MM.1S (cell line): ENCODE measurements around the gene KRTCAP3.
A peak's percentile ranks its signal among the peaks of the same experiment; 100 is the strongest.

Experiments used
- DNase-seq: peaks from one replicate; pipeline ENCODE4 v3.0.0-alpha.2; 2015
- H2AFZ ChIP-seq: fragments of 300-600 bp; sonication (generic); 2 replicates; pipeline ENCODE4 v1.6.0; 2016; ENCODE audit warnings: antibody characterized with exemption, low read length
- H3F3A ChIP-seq: fragments of 300-600 bp; sonication (generic); 2 replicates; pipeline ENCODE4 v1.6.1; 2016; ENCODE audit warnings: mild to moderate bottlenecking, antibody characterized with exemption, low read length, moderate library complexity, mixed read lengths; ENCODE audit not compliant: insufficient read depth
- H3K27ac ChIP-seq: fragments of 300-600 bp; sonication (generic); 2 replicates; pipeline ENCODE4 v1.5.1; 2016; ENCODE audit warnings: mild to moderate bottlenecking, low read length
- H3K27me3 ChIP-seq: fragments of 300-600 bp; sonication (generic); replicated peaks from 2 replicates; pipeline ENCODE4 v1.6.0; 2016; ENCODE audit warnings: low read length; ENCODE audit not compliant: insufficient read depth
- H3K36me3 ChIP-seq: fragments of 300-600 bp; sonication (generic); replicated peaks from 2 replicates; pipeline ENCODE4 v1.6.1; 2016; ENCODE audit warnings: mild to moderate bottlenecking, low read length, mixed read lengths; ENCODE audit not compliant: insufficient read depth
- H3K4me1 ChIP-seq: fragments of 300-600 bp; sonication (generic); 2 replicates; pipeline ENCODE4 v1.6.1; 2016; ENCODE audit warnings: low read length, mixed read lengths
- H3K4me2 ChIP-seq: fragments of 300-600 bp; sonication (generic); 2 replicates; pipeline ENCODE4 v1.6.0; 2016; ENCODE audit warnings: low read depth, low read length
- H3K4me3 ChIP-seq: fragments of 300-600 bp; sonication (generic); 2 replicates; pipeline ENCODE4 v1.5.1; 2016; ENCODE audit warnings: low read length, mixed read lengths
- H3K79me2 ChIP-seq: fragments of 300-600 bp; sonication (generic); 2 replicates; pipeline ENCODE4 v1.6.1; 2016; ENCODE audit warnings: mixed run types, low read length, mixed read lengths
- H3K9ac ChIP-seq: fragments of 300-600 bp; sonication (generic); 2 replicates; pipeline ENCODE4 v1.6.1; 2016; ENCODE audit warnings: low read length, mixed read lengths
- H3K9me2 ChIP-seq: fragments of 300-600 bp; sonication (generic); replicated peaks from 2 replicates; pipeline ENCODE4 v1.6.1; 2016; ENCODE audit warnings: mild to moderate bottlenecking, low read length, mixed read lengths; ENCODE audit not compliant: insufficient read depth
- H3K9me3 ChIP-seq: fragments of 300-600 bp; sonication (generic); replicated peaks from 2 replicates; pipeline ENCODE4 v1.6.1; 2016; ENCODE audit warnings: mild to moderate bottlenecking, low read length, mixed read lengths; ENCODE audit not compliant: insufficient read depth
- H4K20me1 ChIP-seq: fragments of 300-600 bp; sonication (generic); 2 replicates; pipeline ENCODE4 v1.6.1; 2016; ENCODE audit warnings: mild to moderate bottlenecking, low read length, moderate library complexity, mixed read lengths; ENCODE audit not compliant: insufficient read depth
- EZH2 ChIP-seq: fragments of 300-600 bp; sonication (generic); optimal IDR thresholded peaks from 2 replicates; pipeline ENCODE3; 2017; ENCODE audit warnings: low read depth, mild to moderate bottlenecking, antibody characterized with exemption, low read length, mixed read lengths
- EZH2phosphoT487 ChIP-seq: fragments of 300-600 bp; sonication (generic); IDR thresholded peaks from 2 replicates; pipeline ENCODE4 v1.6.1; 2018; ENCODE audit warnings: antibody characterized with exemption, low read length
- TF ChIP-seq, protein P1 (sequence below): fragments of 300-600 bp; sonication (generic); IDR thresholded peaks from 2 replicates; pipeline ENCODE4 v1.5.1; 2016; ENCODE audit warnings: antibody characterized with exemption, low read length, mixed read lengths

Gene KRTCAP3

DNA sequence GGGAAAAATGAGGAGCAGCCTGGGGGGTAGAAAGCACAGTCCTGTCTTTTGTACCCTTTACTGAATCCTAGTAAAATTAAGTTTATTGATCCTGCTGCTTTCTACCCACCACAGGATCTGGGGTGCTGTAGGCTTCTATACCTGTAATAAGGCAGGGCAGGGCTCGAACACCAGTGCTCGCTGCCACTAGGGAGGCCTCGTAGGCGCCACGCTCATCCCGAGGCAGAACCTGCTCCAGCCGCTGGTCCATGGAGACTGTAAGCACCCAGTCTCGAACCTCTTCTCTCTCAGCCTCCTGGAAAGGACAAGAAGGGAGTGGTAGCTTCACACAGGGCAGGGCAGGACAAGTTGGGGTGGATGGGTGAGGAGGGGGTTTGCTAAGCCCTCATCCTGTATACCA, 3.0 kb downstream of the KRTCAP3 start:
- Histone ChIP-seq H3K27me3 (no peaks in the 10 kb centered on the region), H2AFZ (no peak overlapping the region), H3K4me1 (no peaks in the 10 kb centered on the region), H3K4me2 (no peak overlapping the region), H3K79me2 (no peaks in the 10 kb centered on the region), H3K4me3 (no peak overlapping the region), H3K9ac (no peak overlapping the region), H4K20me1 (no peaks in the 10 kb centered on the region), H3K27ac (no peak overlapping the region), H3K9me3 (no peaks in the 10 kb centered on the region), H3K36me3 (no peaks in the 10 kb centered on the region), H3K9me2 (no peaks in the 10 kb centered on the region), H3F3A (no peaks in the 10 kb centered on the region)
- TF ChIP-seq EZH2: no peak
- TF ChIP-seq, protein P1, sequence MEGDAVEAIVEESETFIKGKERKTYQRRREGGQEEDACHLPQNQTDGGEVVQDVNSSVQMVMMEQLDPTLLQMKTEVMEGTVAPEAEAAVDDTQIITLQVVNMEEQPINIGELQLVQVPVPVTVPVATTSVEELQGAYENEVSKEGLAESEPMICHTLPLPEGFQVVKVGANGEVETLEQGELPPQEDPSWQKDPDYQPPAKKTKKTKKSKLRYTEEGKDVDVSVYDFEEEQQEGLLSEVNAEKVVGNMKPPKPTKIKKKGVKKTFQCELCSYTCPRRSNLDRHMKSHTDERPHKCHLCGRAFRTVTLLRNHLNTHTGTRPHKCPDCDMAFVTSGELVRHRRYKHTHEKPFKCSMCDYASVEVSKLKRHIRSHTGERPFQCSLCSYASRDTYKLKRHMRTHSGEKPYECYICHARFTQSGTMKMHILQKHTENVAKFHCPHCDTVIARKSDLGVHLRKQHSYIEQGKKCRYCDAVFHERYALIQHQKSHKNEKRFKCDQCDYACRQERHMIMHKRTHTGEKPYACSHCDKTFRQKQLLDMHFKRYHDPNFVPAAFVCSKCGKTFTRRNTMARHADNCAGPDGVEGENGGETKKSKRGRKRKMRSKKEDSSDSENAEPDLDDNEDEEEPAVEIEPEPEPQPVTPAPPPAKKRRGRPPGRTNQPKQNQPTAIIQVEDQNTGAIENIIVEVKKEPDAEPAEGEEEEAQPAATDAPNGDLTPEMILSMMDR: no peak
- TF ChIP-seq EZH2phosphoT487: no peak
- DNase-seq: no peak

DNA sequence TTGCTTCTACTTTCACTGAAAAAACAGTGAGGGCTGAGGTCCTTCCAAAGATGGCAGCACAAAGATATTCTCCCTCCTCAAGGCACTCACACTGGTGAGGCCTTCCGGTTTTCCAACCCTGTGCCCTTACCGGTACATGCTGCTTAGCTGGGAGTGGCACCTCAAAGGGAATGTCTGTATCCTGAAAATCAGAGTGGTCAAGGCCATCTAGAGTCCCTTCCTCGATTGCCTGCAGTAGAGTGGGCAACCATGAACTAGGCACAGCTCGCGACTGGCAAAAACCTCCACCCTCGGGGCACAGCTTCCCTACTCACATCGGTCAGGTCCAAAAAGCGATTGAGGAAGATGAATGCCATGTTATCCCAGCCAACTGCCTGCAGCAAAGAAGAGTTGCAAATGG, 3.4 kb downstream of the KRTCAP3 start:
- H4K20me1 ChIP-seq: no peaks in the 10 kb centered on the region
- H3K4me1 ChIP-seq: no peaks in the 10 kb centered on the region
- H3F3A ChIP-seq: no peaks in the 10 kb centered on the region
- no peaks in the 10 kb centered on the region for H3K9me2 ChIP-seq
- no peak overlapping the region for H3K9ac ChIP-seq
- H2AFZ ChIP-seq: no peak overlapping the region
- no peaks in the 10 kb centered on the region for H3K27me3 ChIP-seq
- no peak overlapping the region for H3K4me3 ChIP-seq
- H3K27ac ChIP-seq: no peak overlapping the region
- no peaks in the 10 kb centered on the region for H3K36me3 ChIP-seq
- no peaks in the 10 kb centered on the region for H3K9me3 ChIP-seq
- H3K4me2 ChIP-seq: no peak overlapping the region
- no peak for DNase-seq
- no peaks in the 10 kb centered on the region for H3K79me2 ChIP-seq
- TF ChIP-seq, protein P1: no peak
- TF ChIP-seq EZH2phosphoT487 (no peak), EZH2 (no peak)

DNA sequence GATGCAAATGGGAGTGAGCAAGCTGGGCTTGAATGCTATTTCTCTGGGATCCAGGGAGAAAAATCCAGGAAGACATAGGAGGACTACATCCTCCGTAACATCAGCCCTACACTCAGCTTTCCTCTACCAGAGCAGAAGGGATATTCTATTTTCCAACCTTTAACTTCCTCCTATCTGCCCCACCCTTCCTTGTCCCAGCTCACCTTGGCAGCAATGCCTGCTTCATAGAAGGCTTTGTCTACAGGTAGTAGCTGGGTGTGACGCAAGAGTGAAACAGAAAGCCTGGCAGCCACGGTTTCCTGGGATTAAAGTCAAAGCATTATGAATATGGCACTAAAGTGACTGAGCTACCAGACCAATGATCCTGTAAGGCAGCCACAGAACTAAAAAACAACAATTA, 3.9 kb downstream of the KRTCAP3 start:
- no peaks in the 10 kb centered on the region for H3K4me1 ChIP-seq
- peak; percentile 10 for DNase-seq
- H3K27ac ChIP-seq: no peak overlapping the region
- no peaks in the 10 kb centered on the region for H3K79me2 ChIP-seq
- H3K27me3 ChIP-seq: no peaks in the 10 kb centered on the region
- no peak overlapping the region for H3K4me2 ChIP-seq
- TF ChIP-seq EZH2phosphoT487: no peak
- TF ChIP-seq EZH2: no peak
- TF ChIP-seq, protein P1: no peak
- H3K9me2 ChIP-seq: no peaks in the 10 kb centered on the region
- H2AFZ ChIP-seq: no peak overlapping the region
- H3K36me3 ChIP-seq: no peaks in the 10 kb centered on the region
- no peaks in the 10 kb centered on the region for H3F3A ChIP-seq
- no peaks in the 10 kb centered on the region for H3K9me3 ChIP-seq
- H3K9ac ChIP-seq: no peak overlapping the region
- no peak overlapping the region for H3K4me3 ChIP-seq
- H4K20me1 ChIP-seq: no peaks in the 10 kb centered on the region
